Adipose tissue (tissue), 3 donors: ENCODE results near the gene HEPN1. TPM values are rescaled to one million over a fixed set of nuclear protein-coding genes. Genes with fewer than 3 reads are reported as not detected.

ENCODE experiments used
- H3K27ac ChIP-seq: one replicate; pipeline ENCODE4 v1.5.1; 2013; ENCODE audit warnings: low read depth, low read length
- WGBS, 3 donors: extraction: QIAGEN DNeasy Blood & Tissue Kit; methylation state at CpG; one replicate each; pipeline ENCODE4 v1.1.7; 2013; 5-methylcytosine and 5-hydroxymethylcytosine counted together
- polyA plus RNA-seq, 3 donors: library from polyadenylated mRNA; stranded (reverse); fragments of 200-250 nt; gene quantifications; one replicate each; pipeline ENCODE4 v1.2.3, GENCODE V29; 2013
- donor health status: healthy with polysubstance abuse.
- donor health status: Bipolar disorder and iron deficiency.
- donor health status: healthy.

Gene HEPN1
- polyA plus RNA-seq, 3 donors = 0.28 to 2.3 (median 0.34) TPM

GRCh38 chr11:124882339-124883071, 36.5 kb upstream of the HEPN1 start:
- WGBS, 3 donors = 50 to 67% (median 61%) methylated on average over 11 of the region's 11 CpGs
- H3K27ac ChIP-seq = no peak overlapping the region

- WGBS, 3 donors = 90 to 100% (median 95%) methylated on average over 1 of the region's 1 CpG
- H3K27ac ChIP-seq = no peak overlapping the region
Measured at GRCh38 chr11:124884340-124884739, 34.7 kb upstream of the HEPN1 start.

GRCh38 chr11:124884869-124885479, 34.1 kb upstream of the HEPN1 start:
- 63 to 74% (median 70%) methylated on average over 5 of the region's 5 CpGs for WGBS, 3 donors
- H3K27ac ChIP-seq = no peak overlapping the region

GRCh38 chr11:124886476-124886875, 32.6 kb upstream of the HEPN1 start:
- no peak overlapping the region for H3K27ac ChIP-seq
- WGBS, 3 donors = 76 to 92% (median 90%) methylated on average over 11 of the region's 11 CpGs

GRCh38 chr11:124886978-124887666, 31.9 kb upstream of the HEPN1 start:
- WGBS, 3 donors = 69 to 92% (median 88%) methylated on average over 11 to 12 of the region's 12 CpGs
- no peak overlapping the region for H3K27ac ChIP-seq

- WGBS, 3 donors = 74 to 82% (median 81%) methylated on average over 3 of the region's 3 CpGs
- H3K27ac ChIP-seq = no peak overlapping the region
Measured at GRCh38 chr11:124887667-124888013, 31.4 kb upstream of the HEPN1 start.

- H3K27ac ChIP-seq = no peak overlapping the region
- 86 to 88% (median 88%) methylated on average over 2 of the region's 2 CpGs for WGBS, 3 donors
Measured at GRCh38 chr11:124889191-124890091, 29.6 kb upstream of the HEPN1 start.

GRCh38 chr11:124890151-124890550, 28.9 kb upstream of the HEPN1 start:
- H3K27ac ChIP-seq = no peak overlapping the region
- WGBS, 3 donors = 72 to 81% (median 79%) methylated on average over 2 of the region's 2 CpGs

- WGBS, 3 donors = 51 to 56% (median 56%) methylated on average over 9 of the region's 9 CpGs
- H3K27ac ChIP-seq = no peak overlapping the region
Measured at GRCh38 chr11:124890683-124891372, 28.2 kb upstream of the HEPN1 start.

- WGBS, 3 donors = 44 to 56% (median 48%) methylated on average over 12 of the region's 12 CpGs
- H3K27ac ChIP-seq = no peak overlapping the region
Measured at GRCh38 chr11:124891373-124891861, 27.6 kb upstream of the HEPN1 start.

- H3K27ac ChIP-seq = no peak overlapping the region
- WGBS, 3 donors = 69 to 90% (median 81%) methylated on average over 2 of the region's 2 CpGs
Measured at GRCh38 chr11:124892146-124892545, 26.9 kb upstream of the HEPN1 start.

GRCh38 chr11:124892750-124893454, 26.1 kb upstream of the HEPN1 start:
- WGBS, 3 donors = 58 to 73% (median 59%) methylated on average over 9 of the region's 9 CpGs
- no peak overlapping the region for H3K27ac ChIP-seq

- H3K27ac ChIP-seq = no peak overlapping the region
- WGBS, 3 donors = 85 to 86% (median 85%) methylated on average over 14 of the region's 14 CpGs
Measured at GRCh38 chr11:124893781-124894401, 25.2 kb upstream of the HEPN1 start.

GRCh38 chr11:124894606-124895430, 24.2 kb upstream of the HEPN1 start:
- 66 to 69% (median 68%) methylated on average over 4 of the region's 4 CpGs for WGBS, 3 donors
- no peak overlapping the region for H3K27ac ChIP-seq

GRCh38 chr11:124895471-124895971, 23.5 kb upstream of the HEPN1 start:
- no peak overlapping the region for H3K27ac ChIP-seq
- 69 to 74% (median 69%) methylated on average over 20 of the region's 20 CpGs for WGBS, 3 donors
